Activated naive CD4-positive, alpha-beta T cell treated with anti-CD3 and anti-CD28 coated beads, Interleukin-2, amount 10 ng/mL, durations not matched to agents 7 days and 5 days (primary cell): ENCODE measurements around the gene BNIPL.

Experiments used
- CTCF ChIA-PET: fragments of 350-600 bp; sonication (Branson Sonifier 250); formaldehyde crosslinking; loops from one replicate; lab custom pipeline; 2021; ENCODE audit warnings: antibody characterized with exemption; lab: Charles Lee
- DNase-seq: peaks from one replicate; pipeline ENCODE4 v3.0.0-alpha.2; 2020
- H3K27ac Mint-ChIP-seq: one replicate; pipeline ENCODE4 v1.8.0; 2021; ENCODE audit warnings: mild to moderate bottlenecking, moderate library complexity, mixed read lengths
- H3K27me3 Mint-ChIP-seq: one replicate; pipeline ENCODE4 v1.8.0; 2021; ENCODE audit warnings: mild to moderate bottlenecking, mixed read lengths
- H3K36me3 Mint-ChIP-seq: one replicate; pipeline ENCODE4 v1.8.0; 2021; ENCODE audit warnings: mixed read lengths
- H3K4me1 Mint-ChIP-seq: one replicate; pipeline ENCODE4 v1.8.0; 2021; ENCODE audit warnings: mixed read lengths
- H3K4me3 Mint-ChIP-seq: one replicate; pipeline ENCODE4 v1.8.0; 2021; ENCODE audit warnings: mild to moderate bottlenecking, moderate library complexity, mixed read lengths
- H3K9me3 Mint-ChIP-seq: one replicate; pipeline ENCODE4 v1.8.0; 2021; ENCODE audit warnings: mixed read lengths

The BNIPL gene

GRCh38 chr1:151054971-151055547, 18.7 kb downstream of the BNIPL start:
- CTCF ChIA-PET, result interaction anchor here (0.8 kb wide), 1 partner anchor 102 kb away, joined by 3 read pairs; the partner anchor contains the start of gene TNFAIP8L2
- Mint-ChIP-seq H3K4me3 (peak overlapping the region; percentile 97), H3K9me3 (no peaks in the 10 kb centered on the region), H3K4me1 (peaks cover 65% of the 10 kb centered on the region), H3K36me3 (peaks cover 87% of the 10 kb centered on the region), H3K27me3 (peaks cover 5% of the 10 kb centered on the region), H3K27ac (peak overlapping the region; percentile 98)
- DNase-seq, result no peak

- Mint-ChIP-seq H3K9me3 (no peaks in the 10 kb centered on the region), H3K27ac (peak overlapping the region; percentile 98), H3K4me1 (peaks cover 65% of the 10 kb centered on the region), H3K4me3 (peak overlapping the region; percentile 97), H3K36me3 (peaks cover 83% of the 10 kb centered on the region), H3K27me3 (peaks cover 5% of the 10 kb centered on the region)
- CTCF ChIA-PET, result interaction anchor here (0.7 to 3.9 kb wide), 2 partner anchors 8 to 31 kb away, joined by 3 to 16 read pairs; partner anchors contain the start of gene C1orf56
- DNase-seq, result no peak
These were observed 19.2 kb downstream of the BNIPL start for GRCh38 chr1:151055581-151055980.

DNA sequence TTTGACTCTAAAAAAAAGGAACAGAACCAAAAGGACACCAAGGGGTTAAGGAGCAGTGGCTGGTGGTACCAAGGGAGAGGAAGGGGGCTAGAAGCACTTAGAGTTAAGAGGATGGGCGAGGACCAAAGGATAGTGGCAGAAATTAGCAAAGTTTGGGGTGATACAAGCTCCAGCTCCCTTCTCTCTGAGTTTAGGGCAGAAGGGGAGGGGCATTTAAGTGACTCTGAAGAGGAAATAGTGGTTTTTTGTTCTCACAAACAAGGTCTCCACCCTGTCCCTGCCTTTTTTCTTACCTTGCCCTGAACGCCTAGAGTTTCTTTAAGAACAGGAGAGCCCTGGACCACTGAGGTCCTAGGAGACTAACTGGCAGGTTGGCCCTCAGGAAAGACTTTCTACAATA, 19.8 kb downstream of the BNIPL start:
- H3K4me1 Mint-ChIP-seq, result peaks cover 65% of the 10 kb centered on the region
- H3K9me3 Mint-ChIP-seq, result no peaks in the 10 kb centered on the region
- peak; percentile 54 for DNase-seq
- H3K4me3 Mint-ChIP-seq, result peak overlapping the region; percentile 97
- CTCF ChIA-PET, result interaction anchor here (0.7 to 6.2 kb wide), 3 partner anchors 8 to 32 kb away, joined by 3 to 41 read pairs (median 16); partner anchors contain the start of gene C1orf56
- peak overlapping the region; percentile 98 for H3K27ac Mint-ChIP-seq
- peaks cover 81% of the 10 kb centered on the region for H3K36me3 Mint-ChIP-seq
- peaks cover 5% of the 10 kb centered on the region for H3K27me3 Mint-ChIP-seq

- Mint-ChIP-seq H3K9me3 (no peaks in the 10 kb centered on the region), H3K36me3 (peaks cover 58% of the 10 kb centered on the region), H3K27me3 (peaks cover 5% of the 10 kb centered on the region), H3K4me1 (peaks cover 46% of the 10 kb centered on the region), H3K4me3 (peak overlapping the region; percentile 97), H3K27ac (peak overlapping the region; percentile 98)
- peak; percentile 26 for DNase-seq
- CTCF ChIA-PET, result interaction anchor here (0.8 to 6.2 kb wide), 6 partner anchors 9 to 53 kb away, joined by 3 to 41 read pairs (median 7); partner anchors contain the start of genes C1orf56 and GABPB2
These were observed 22.3 kb downstream of the BNIPL start for GRCh38 chr1:151058692-151059091.

DNA sequence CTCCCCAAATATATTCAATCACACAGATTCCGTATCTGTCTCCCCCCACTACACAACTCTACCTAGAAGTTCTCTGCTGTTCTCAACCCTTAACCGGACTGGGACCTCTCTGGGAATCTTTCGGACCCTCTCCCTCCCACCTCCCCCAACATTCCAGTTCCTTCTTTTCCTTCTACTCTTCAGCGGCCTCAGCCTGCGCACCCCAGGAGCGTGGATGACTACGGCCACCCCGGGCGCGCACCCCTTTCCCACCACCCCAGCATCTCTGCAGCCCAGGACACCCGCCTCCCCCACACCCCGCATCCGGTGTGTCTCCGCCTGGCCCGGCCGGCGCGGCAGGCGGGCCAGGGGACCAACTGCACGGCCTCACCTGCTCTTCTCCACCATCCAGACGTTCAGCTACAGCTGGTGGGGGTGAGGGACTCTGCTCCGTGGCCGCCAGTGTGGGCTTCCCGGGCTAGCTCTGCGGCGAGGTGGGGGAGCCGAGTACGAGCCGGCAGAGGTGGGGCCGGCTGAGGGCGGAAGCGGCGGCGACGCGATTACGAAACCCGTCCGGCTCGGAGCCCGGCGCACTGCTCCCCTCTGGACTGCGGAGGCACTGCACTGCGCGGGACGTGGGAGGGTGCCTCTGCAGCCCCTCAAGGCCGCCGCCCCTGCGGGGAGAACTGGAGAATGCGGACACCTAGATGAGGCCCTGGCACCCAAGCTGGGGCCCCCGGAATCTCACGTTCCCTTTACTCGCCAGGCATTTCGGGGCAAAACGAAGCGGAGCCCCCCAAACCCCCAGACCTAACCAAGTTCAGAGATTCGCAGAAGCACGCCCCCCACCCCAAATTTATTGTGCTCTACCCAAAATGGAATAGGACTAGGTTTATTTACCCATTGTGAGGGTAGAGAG, 23.0 kb downstream of the BNIPL start, which contains the start of gene CDC42SE1:
Gene CDC42SE1, minus strand, starts transcription at position 514 of the 898 bp plus-strand sequence. CDS start 3,892 bp downstream, outside the sequence.
- peak within 1 kb of the TSS; percentile 98 for H3K27ac Mint-ChIP-seq
- peaks cover 52% of the 10 kb centered on the region for H3K36me3 Mint-ChIP-seq
- DNase-seq, result peak; percentile 90
- CTCF ChIA-PET, result interaction anchor here (0.8 to 6.2 kb wide), 11 partner anchors 8 to 64 kb away, joined by 3 to 41 read pairs (median 5); partner anchors contain the start of gene C1orf56
- H3K4me3 Mint-ChIP-seq, result peak within 1 kb of the TSS; percentile 97
- no peaks in the 10 kb centered on the region for H3K9me3 Mint-ChIP-seq
- peaks cover 43% of the 10 kb centered on the region for H3K4me1 Mint-ChIP-seq
- H3K27me3 Mint-ChIP-seq, result peaks cover 5% of the 10 kb centered on the region

DNA sequence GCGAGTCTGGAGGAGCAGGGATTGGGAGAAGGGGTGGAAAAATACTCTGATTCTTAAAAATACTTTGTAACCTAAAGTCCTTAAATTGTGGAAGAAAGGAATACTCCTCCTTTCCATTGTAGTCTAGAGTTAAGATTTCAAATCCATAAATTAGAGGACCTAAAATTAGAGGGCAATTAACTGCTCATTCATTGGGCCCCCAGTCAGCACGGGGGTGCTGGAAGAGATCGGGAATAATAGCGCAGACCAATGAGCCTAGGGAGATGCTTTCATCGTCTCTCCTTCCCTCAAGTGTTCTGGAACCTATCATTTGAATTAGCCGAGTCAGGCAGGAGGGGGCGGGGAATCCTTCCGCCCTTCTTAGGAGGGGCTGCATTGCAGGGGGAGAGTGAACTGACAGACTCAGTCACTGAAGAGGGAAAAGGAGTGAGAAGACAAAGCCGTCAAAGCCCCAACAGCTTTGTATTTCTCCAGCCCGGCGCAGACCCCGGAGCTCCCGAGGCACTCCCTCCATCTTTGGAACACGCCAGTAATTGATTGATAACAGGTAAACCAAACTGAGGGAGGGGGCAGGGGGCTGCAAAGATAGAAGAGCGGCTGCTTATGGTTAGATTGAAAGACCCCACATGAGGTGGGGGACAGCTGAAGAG, 23.7 kb downstream of the BNIPL start, which contains the start of gene MLLT11:
Gene MLLT11, plus strand, starts transcription at position 391 of the 650 bp plus-strand sequence. CDS start 6,828 bp downstream, outside the sequence.
- Mint-ChIP-seq H3K4me3 (peak within 1 kb of the TSS; percentile 97), H3K36me3 (peaks cover 44% of the 10 kb centered on the region), H3K27ac (peak within 1 kb of the TSS; percentile 98), H3K9me3 (no peaks in the 10 kb centered on the region), H3K27me3 (peaks cover 5% of the 10 kb centered on the region), H3K4me1 (peaks cover 35% of the 10 kb centered on the region)
- CTCF ChIA-PET, result interaction anchor here (0.7 to 6.2 kb wide), 13 partner anchors 10 to 96 kb away, joined by 3 to 41 read pairs (median 4); partner anchors contain the start of genes C1orf56 and TNFAIP8L2
- DNase-seq, result peak; percentile 43

DNA sequence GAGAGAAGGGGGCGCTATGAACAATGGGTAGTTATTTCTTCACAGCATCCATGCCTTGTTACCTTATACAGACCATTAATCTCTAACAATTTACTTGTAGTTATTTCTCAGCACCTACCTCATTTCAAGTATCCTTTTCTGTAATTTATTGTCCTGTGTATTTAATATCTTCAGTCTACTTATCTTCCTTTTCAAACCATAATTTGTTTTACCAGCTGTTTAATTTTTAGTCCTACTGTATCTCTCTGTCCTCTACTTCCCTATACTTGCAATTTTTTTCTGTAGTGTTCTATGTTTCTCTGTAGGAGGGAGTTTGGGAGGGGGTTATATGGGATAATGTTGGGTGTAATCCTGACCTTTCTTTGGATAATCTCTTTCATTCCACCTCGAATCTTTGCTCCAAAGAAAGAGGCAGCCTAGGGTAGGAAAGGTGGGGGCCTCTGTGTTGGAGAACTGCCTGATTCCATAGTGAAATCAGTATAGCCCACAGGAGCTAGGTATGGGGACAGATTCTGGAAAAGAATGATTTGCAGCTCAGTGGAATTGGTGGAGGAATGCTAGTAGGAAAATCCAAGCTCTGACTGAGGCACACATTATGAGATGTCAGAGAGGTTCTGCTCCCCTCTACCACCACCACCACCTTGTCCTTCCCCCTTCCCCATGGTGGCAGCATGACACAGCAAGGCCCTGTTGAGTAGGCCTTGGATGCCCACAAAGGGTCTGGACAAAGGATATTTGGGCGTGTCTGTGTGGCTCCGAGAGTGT, 24.5 kb downstream of the BNIPL start:
- DNase-seq, result no peak
- no peaks in the 10 kb centered on the region for H3K9me3 Mint-ChIP-seq
- peaks cover 29% of the 10 kb centered on the region for H3K4me1 Mint-ChIP-seq
- peak overlapping the region; percentile 13 for H3K27ac Mint-ChIP-seq
- H3K27me3 Mint-ChIP-seq, result peaks cover 5% of the 10 kb centered on the region
- peak overlapping the region; percentile 97 for H3K4me3 Mint-ChIP-seq
- CTCF ChIA-PET, result interaction anchor here (0.7 to 6.2 kb wide), 14 partner anchors 9 to 110 kb away, joined by 3 to 41 read pairs (median 4); partner anchors contain the start of genes C1orf56 and TNFAIP8L2
- H3K36me3 Mint-ChIP-seq, result peaks cover 39% of the 10 kb centered on the region

- H3K4me1 Mint-ChIP-seq, result peaks cover 21% of the 10 kb centered on the region
- H3K9me3 Mint-ChIP-seq, result no peaks in the 10 kb centered on the region
- CTCF ChIA-PET, result interaction anchor here (0.8 to 6.2 kb wide), 6 partner anchors 9 to 109 kb away, joined by 3 to 41 read pairs (median 6); partner anchors contain the start of gene C1orf56
- peaks cover 5% of the 10 kb centered on the region for H3K27me3 Mint-ChIP-seq
- H3K36me3 Mint-ChIP-seq, result peaks cover 35% of the 10 kb centered on the region
- no peak for DNase-seq
- H3K4me3 Mint-ChIP-seq, result no peak overlapping the region
- H3K27ac Mint-ChIP-seq, result no peak overlapping the region
These were observed 25.3 kb downstream of the BNIPL start for GRCh38 chr1:151061704-151062103.

DNA sequence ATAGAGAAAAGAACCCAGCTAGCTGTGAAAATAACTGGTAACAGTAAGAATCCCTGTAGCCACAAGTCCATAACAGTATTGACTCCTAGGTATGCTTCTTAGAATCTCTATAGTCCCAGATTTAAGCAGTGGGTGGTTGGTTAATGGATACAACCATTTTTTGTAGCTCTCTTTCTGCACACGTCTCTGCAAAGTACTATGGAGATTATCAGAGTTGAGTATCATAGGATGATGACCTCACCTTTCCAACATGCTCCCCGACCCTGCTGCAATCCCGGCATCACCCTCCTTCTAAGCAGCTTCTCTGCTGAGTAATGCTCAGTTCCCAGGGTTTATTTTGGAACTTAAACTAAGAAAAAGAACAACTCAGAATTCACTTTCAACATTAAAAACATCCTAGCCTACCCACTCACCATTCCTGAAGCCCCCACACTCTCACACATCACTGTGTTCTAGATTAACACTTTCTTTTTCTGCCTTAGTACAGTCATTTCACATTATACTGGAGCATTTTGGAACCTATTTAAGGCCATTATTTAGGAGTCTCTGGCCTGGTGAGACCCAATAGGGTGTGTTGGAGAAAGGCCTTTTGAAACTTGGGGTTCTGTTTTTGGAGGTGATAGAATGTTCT, 26.5 kb downstream of the BNIPL start:
- no peak for DNase-seq
- H3K9me3 Mint-ChIP-seq, result no peaks in the 10 kb centered on the region
- H3K4me1 Mint-ChIP-seq, result peaks cover 18% of the 10 kb centered on the region
- no peak overlapping the region for H3K4me3 Mint-ChIP-seq
- CTCF ChIA-PET, result interaction anchor here (2.1 to 2.3 kb wide), 2 partner anchors 8 to 15 kb away, joined by 5 to 8 read pairs; partner anchors contain the start of gene C1orf56
- H3K27me3 Mint-ChIP-seq, result peaks cover 5% of the 10 kb centered on the region
- peaks cover 26% of the 10 kb centered on the region for H3K36me3 Mint-ChIP-seq
- H3K27ac Mint-ChIP-seq, result no peak overlapping the region

DNA sequence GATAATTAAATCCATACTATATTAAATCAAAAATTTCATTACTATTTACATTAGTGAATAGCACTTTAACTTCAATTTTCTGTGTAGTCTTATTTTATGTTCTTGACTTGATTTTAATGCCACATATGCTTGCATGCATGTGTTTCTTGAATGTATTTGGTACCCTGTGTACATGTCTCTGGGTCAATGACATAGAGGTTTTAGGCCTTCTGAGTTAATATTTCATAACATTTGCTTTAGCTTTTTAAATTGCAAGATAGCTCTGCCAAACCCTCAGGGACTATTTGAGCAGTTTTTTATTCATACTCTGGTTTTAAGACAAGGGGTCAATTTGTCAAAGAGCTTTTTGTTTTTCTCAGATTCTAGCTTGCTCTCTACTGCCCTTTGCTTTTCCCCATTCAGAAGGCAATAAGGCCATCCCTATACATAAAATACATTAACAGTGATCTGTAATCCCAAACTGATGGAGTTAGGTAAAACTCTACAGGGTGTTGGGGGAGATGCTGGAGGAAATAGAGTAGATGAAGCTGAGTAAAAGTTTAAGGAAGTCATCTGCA, 28.8 kb downstream of the BNIPL start:
- Mint-ChIP-seq H3K4me3 (no peak overlapping the region), H3K36me3 (peaks cover 13% of the 10 kb centered on the region), H3K4me1 (peaks cover 29% of the 10 kb centered on the region), H3K9me3 (no peaks in the 10 kb centered on the region), H3K27me3 (no peaks in the 10 kb centered on the region), H3K27ac (no peak overlapping the region)
- CTCF ChIA-PET, result interaction anchor here (1.0 to 1.2 kb wide), 2 partner anchors 11 to 18 kb away, joined by 3 read pairs; no protein-coding TSS in a partner anchor
- DNase-seq, result no peak

GRCh38 chr1:151067185-151067584, 30.8 kb downstream of the BNIPL start:
- H3K36me3 Mint-ChIP-seq, result peaks cover 14% of the 10 kb centered on the region
- peaks cover 27% of the 10 kb centered on the region for H3K4me1 Mint-ChIP-seq
- no peak overlapping the region for H3K4me3 Mint-ChIP-seq
- no peaks in the 10 kb centered on the region for H3K27me3 Mint-ChIP-seq
- no peak for DNase-seq
- H3K27ac Mint-ChIP-seq, result no peak overlapping the region
- CTCF ChIA-PET, result interaction anchor here (2.1 kb wide), 1 partner anchor 9 kb away, joined by 11 read pairs; the partner anchor contains the start of gene CDC42SE1
- H3K9me3 Mint-ChIP-seq, result no peaks in the 10 kb centered on the region

DNA sequence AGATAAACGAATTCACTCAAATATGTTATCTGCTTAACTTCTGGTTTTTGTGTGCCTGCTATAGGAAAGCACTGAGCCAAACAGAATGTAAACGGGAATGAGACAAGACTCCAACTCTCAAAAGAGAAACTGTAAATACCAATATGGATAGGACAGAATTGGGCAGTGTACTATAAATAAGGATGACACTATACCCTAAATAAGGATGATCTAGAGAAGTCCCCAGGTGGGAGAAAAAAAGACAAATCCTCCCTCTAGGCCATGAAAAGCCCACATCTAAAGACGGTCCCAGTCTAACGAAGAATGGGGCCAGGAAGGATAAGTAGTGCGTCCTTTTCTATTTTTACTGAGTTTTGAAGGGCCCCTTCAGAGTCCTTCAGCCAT, 32.7 kb downstream of the BNIPL start:
- Mint-ChIP-seq H3K4me3 (peak overlapping the region; percentile 100), H3K36me3 (peaks cover 18% of the 10 kb centered on the region), H3K27ac (peak overlapping the region; percentile 100), H3K27me3 (no peaks in the 10 kb centered on the region), H3K9me3 (no peaks in the 10 kb centered on the region), H3K4me1 (peaks cover 40% of the 10 kb centered on the region)
- no peak for DNase-seq
- CTCF ChIA-PET, result interaction anchor here (1.3 kb wide), 1 partner anchor 9 kb away, joined by 5 read pairs; the partner anchor contains the start of gene MLLT11
